Adrenal gland (tissue), 12 donors: ENCODE results near the gene ACOX1. TPM values are rescaled to one million over a fixed set of nuclear protein-coding genes. Genes with fewer than 3 reads are reported as not detected.

ENCODE experiments used
- DNase-seq, 7 donors: peaks; one replicate each; pipeline ENCODE4 v3.0.0-alpha.2; 2019 to 2020
- H3K27ac ChIP-seq, 5 donors: fragments of 200-600 bp; sonication (generic) in 4 of 5; 1 replicate in 3 of 5; 2 replicates in 2 of 5; pipeline versions ENCODE4 v1.5.1 to v1.8.0; 2016 to 2020; ENCODE audit warnings: mild to moderate bottlenecking in 1 of 5
- H3K27me3 ChIP-seq: fragments of 200-600 bp; 2 replicates; pipeline ENCODE4 v1.8.0; 2021
- H3K36me3 ChIP-seq, 2 donors: fragments of 200-600 bp; replicated peaks in 1 of 2; 1 replicate in 1 of 2; 2 replicates in 1 of 2; pipeline versions ENCODE4 v1.5.1 to v1.8.0; 2018 to 2022
- H3K4me1 ChIP-seq, 2 donors: fragments of 200-600 bp; replicated peaks in 1 of 2; 1 replicate in 1 of 2; 2 replicates in 1 of 2; pipeline versions ENCODE4 v1.5.1 to v1.8.0; 2018 to 2021
- H3K4me3 ChIP-seq, 4 donors: fragments of 200-600 bp; sonication (generic) in 3 of 4; one replicate each; pipeline ENCODE4 v1.5.1; 2016 to 2018
- H3K9me3 ChIP-seq, 3 donors: fragments of 200-600 bp; sonication (generic) in 1 of 3; replicated peaks in 1 of 3; 1 replicate in 2 of 3; 2 replicates in 1 of 3; pipeline versions ENCODE4 v1.5.1 to v1.8.0; 2016 to 2021
- CTCF ChIP-seq, 6 experiments: fragments of 450-650 bp in 4 of 6; fragments of 200-600 bp in 2 of 6; sonication (generic) in 1 of 6; IDR thresholded peaks; 1 replicate in 5 of 6; 2 replicates in 1 of 6; pipeline versions ENCODE4 v1.5.1 to v1.8.0; 2016 to 2021; ENCODE audit warnings: antibody characterized with exemption in 6 of 6, mild to moderate bottlenecking in 2 of 6, moderate library complexity in 1 of 6
- POLR2A ChIP-seq, 2 donors: fragments of 450-650 bp; IDR thresholded peaks; one replicate each; pipeline ENCODE4 v1.6.1; 2017; ENCODE audit warnings: antibody characterized with exemption in 2 of 2, mild to moderate bottlenecking in 2 of 2, moderate library complexity in 1 of 2
- WGBS, 4 donors: extraction: QIAGEN DNeasy Blood & Tissue Kit in 2 of 4; methylation state at CpG; one replicate each; pipeline versions ENCODE4 v1.1.5 to v1.1.7; 2013 to 2017; 5-methylcytosine and 5-hydroxymethylcytosine counted together
- intact Hi-C, 2 donors: fragments of 100-400 bp; cut with DNase I; formaldehyde crosslinking; loops; one replicate each; pipeline versions ENCODE4 v1.14.1 to v1.15.0; 2022 to 2023
- polyA plus RNA-seq, 3 donors: library from polyadenylated mRNA; stranded (reverse); fragments of 200-250 nt in 2 of 3; fragments of 350-450 nt in 1 of 3; fragmentation: Illumina TruSeq in 1 of 3; extraction: RNeasy Lipid Tissue Mini Kit (QIAGEN cat#74804) in 1 of 3; gene quantifications; one replicate each; pipeline ENCODE4 v1.2.3, GENCODE V29; 2013 to 2014
- total RNA-seq, 9 donors: library from RNA; depleted of rRNA in 4 of 9; stranded (reverse); fragments of >200 nt in 4 of 9; fragments of 120-200 nt in 1 of 9; fragmentation: NEBNext Ultra II Directional in 1 of 9; extraction: Animal tissue kit (Norgen Biotek cat#: 25700) in 1 of 9; gene quantifications; one replicate each; pipeline versions ENCODE4 v1.1.0 to v1.2.4, GENCODE V29; 2013 to 2023
- donor health status: healthy with polysubstance abuse.
- donor health status: Bipolar disorder and iron deficiency.
- donor health status: DM: yes; HTN: yes; CAD: no.
- donor health status: DM: no; HTN: no; CAD: no.
- donor health status: DM: no; HTN: no; CAD: no.
- donor health status: DM: yes; HTN: yes; CAD: no.

The ACOX1 gene
- total and polyA plus RNA-seq, 12 donors, result 28.9 to 109 (median 69.1) TPM

- H3K4me1 ChIP-seq, result peaks cover 3 to 11% of the 10 kb centered on the region in 2 donors
- H3K36me3 ChIP-seq, result no peaks in the 10 kb centered on the region
- H3K27me3 ChIP-seq, result no peaks in the 10 kb centered on the region
- no peaks in the 10 kb centered on the region for H3K9me3 ChIP-seq
- intact Hi-C loops, result no loop called here
- DNase-seq, result no peak
- no peak overlapping the region for H3K27ac ChIP-seq
- no peak overlapping the region for H3K4me3 ChIP-seq
- WGBS, 4 donors, result 92 to 97% (median 95%) methylated on average over 26 to 36 of the region's 36 CpGs
- no peak for TF ChIP-seq POLR2A (IDR thresholded peaks at IDR 0.05)
- no peak for TF ChIP-seq CTCF (IDR thresholded peaks at IDR 0.05)
Measured at GRCh38 chr17:76008208-76008607, 29.2 kb upstream of the ACOX1 start.

GRCh38 chr17:76007850-76008165 lies 28.8 kb upstream of the ACOX1 start:
- no peaks in the 10 kb centered on the region for H3K36me3 ChIP-seq
- no peaks in the 10 kb centered on the region for H3K27me3 ChIP-seq
- WGBS, 4 donors, result 86 to 94% (median 89%) methylated on average over 10 to 16 of the region's 16 CpGs
- H3K27ac ChIP-seq, result no peak overlapping the region
- H3K4me1 ChIP-seq, result peaks cover 3 to 11% of the 10 kb centered on the region in 2 donors
- intact Hi-C loops, result no loop called here
- no peak for TF ChIP-seq POLR2A (IDR thresholded peaks at IDR 0.05)
- TF ChIP-seq CTCF (IDR thresholded peaks at IDR 0.05), result no peak
- no peak overlapping the region for H3K4me3 ChIP-seq
- H3K9me3 ChIP-seq, result no peaks in the 10 kb centered on the region
- DNase-seq, result no peak

- H3K4me3 ChIP-seq, result no peak overlapping the region
- TF ChIP-seq CTCF (IDR thresholded peaks at IDR 0.05), result no peak
- TF ChIP-seq POLR2A (IDR thresholded peaks at IDR 0.05), result no peak
- H3K27ac ChIP-seq, result no peak overlapping the region
- DNase-seq, result no peak
- H3K4me1 ChIP-seq, result peaks cover 3 to 11% of the 10 kb centered on the region in 2 donors
- H3K9me3 ChIP-seq, result no peaks in the 10 kb centered on the region
- intact Hi-C loops, result no loop called here
- no peaks in the 10 kb centered on the region for H3K27me3 ChIP-seq
- H3K36me3 ChIP-seq, result no peaks in the 10 kb centered on the region
- WGBS, 4 donors, result 85 to 92% (median 88%) methylated on average over 21 to 39 of the region's 39 CpGs
Measured at GRCh38 chr17:76007131-76007849, 28.3 kb upstream of the ACOX1 start.

GRCh38 chr17:76005263-76006149 lies 26.5 kb upstream of the ACOX1 start:
- 24 to 39% (median 32%) methylated on average over 12 to 16 of the region's 16 CpGs for WGBS, 4 donors
- Histone ChIP-seq H3K9me3 (no peaks in the 10 kb centered on the region), H3K27ac (peak overlapping the region in 4 of 5 donors; percentile 29 to 70 (median 56)), H3K4me3 (no peak overlapping the region), H3K27me3 (no peaks in the 10 kb centered on the region), H3K4me1 (peaks cover 3 to 11% of the 10 kb centered on the region in 2 donors), H3K36me3 (no peaks in the 10 kb centered on the region)
- peak; percentile 75 to 90 (median 87) for DNase-seq
- TF ChIP-seq CTCF (IDR thresholded peaks at IDR 0.05) (peak; percentile 74 to 92 (median 82)), POLR2A (IDR thresholded peaks at IDR 0.05) (no peak)
- intact Hi-C loops, result loop anchor here in 1 of 2 donors (2.0 kb wide), 1 partner anchor 99 kb away; no protein-coding TSS in a partner anchor
